H1 (cell line): ENCODE data around the gene RHEB. TPM values are rescaled to one million over a fixed set of nuclear protein-coding genes. Genes with fewer than 3 reads are reported as not detected.
A peak's percentile ranks its signal among the peaks of the same experiment; 100 is the strongest.

Source experiments
- CTCF ChIA-PET: fragments of 300-600 bp; sonication (Branson Sonifier 250); formaldehyde crosslinking; loops from one replicate; lab custom pipeline; 2021; ENCODE audit not compliant: partially characterized antibody; lab: Charles Lee
- POLR2A ChIA-PET: fragments of 300-600 bp; sonication (Branson Sonifier 250); formaldehyde crosslinking; loops from one replicate; lab custom pipeline; 2021; ENCODE audit warnings: inconsistent platforms; ENCODE audit not compliant: partially characterized antibody; lab: Charles Lee
- DNase-seq, 2 experiments: peaks; one replicate each; pipeline versions ENCODE4 v3.0.0 to v3.0.0-alpha.2; 2010 to 2022; ENCODE audit warnings: low spot score in 2 of 2, low read depth in 1 of 2, mixed read lengths in 1 of 2
- FAIRE-seq: peaks from 2 replicates; lab custom pipeline; 2011; peaks lifted over from hg19 to GRCh38; lab: Jason Lieb, UNC
- H2AFZ ChIP-seq: 2 replicates; pipeline ENCODE4 v1.8.1; 2012; ENCODE audit warnings: low read length, inconsistent platforms
- H2AK5ac ChIP-seq: 2 replicates; pipeline ENCODE4 v1.6.1; 2013; ENCODE audit warnings: low read depth, low read length
- H2BK120ac ChIP-seq: replicated peaks from 2 replicates; pipeline ENCODE3; 2013; ENCODE audit warnings: low read depth, low read length, inconsistent platforms
- H2BK12ac ChIP-seq: 2 replicates; pipeline ENCODE4 v1.6.1; 2013; ENCODE audit warnings: low read depth, low read length
- H2BK15ac ChIP-seq: 2 replicates; pipeline ENCODE4 v1.6.1; 2013; ENCODE audit warnings: low read length
- H2BK20ac ChIP-seq: 2 replicates; pipeline ENCODE4 v1.6.1; 2013; ENCODE audit warnings: low read length
- H2BK5ac ChIP-seq: 2 replicates; pipeline ENCODE4 v1.6.1; 2013; ENCODE audit warnings: low read depth, low read length
- H3K14ac ChIP-seq: 2 replicates; pipeline ENCODE4 v1.6.1; 2013; ENCODE audit warnings: inconsistent platforms; ENCODE audit not compliant: insufficient read length
- H3K18ac ChIP-seq: 2 replicates; pipeline ENCODE4 v1.6.1; 2013; ENCODE audit warnings: low read length; ENCODE audit errors: extremely low read depth
- H3K23ac ChIP-seq: 2 replicates; pipeline ENCODE4 v1.6.1; 2013; ENCODE audit warnings: inconsistent platforms; ENCODE audit not compliant: insufficient read length
- H3K23me2 ChIP-seq: 2 replicates; pipeline ENCODE4 v1.6.1; 2013; ENCODE audit warnings: low read depth, low read length
- H3K27ac ChIP-seq: 2 replicates; pipeline ENCODE4 v1.6.1; 2011; ENCODE audit warnings: low read depth, low read length, inconsistent platforms
- H3K27me3 ChIP-seq, 4 experiments: replicated peaks in 1 of 4; 1 replicate in 1 of 4; 2 replicates in 3 of 4; pipeline versions ENCODE4 v1.6.1 to v1.8.1; 2011 to 2013; ENCODE audit warnings: low read length in 3 of 4, mild to moderate bottlenecking in 3 of 4, inconsistent platforms in 2 of 4, mixed read lengths in 2 of 4, moderate library complexity in 1 of 4; ENCODE audit not compliant: control insufficient read depth in 3 of 4, insufficient read depth in 3 of 4; ENCODE audit errors: extremely low read depth in 1 of 4
- H3K36me3 ChIP-seq, 4 experiments: 2 replicates each; pipeline versions ENCODE4 v1.6.1 to v1.8.1; 2011 to 2013; ENCODE audit warnings: mild to moderate bottlenecking in 4 of 4, low read length in 3 of 4, moderate library complexity in 2 of 4, control low read depth in 1 of 4, inconsistent platforms in 1 of 4; ENCODE audit not compliant: insufficient read depth in 4 of 4, control insufficient read depth in 2 of 4
- H3K4ac ChIP-seq: replicated peaks from 2 replicates; pipeline ENCODE3; 2013; ENCODE audit warnings: low read length, low read depth, mixed read lengths, inconsistent platforms; ENCODE audit not compliant: insufficient read length
- H3K4me1 ChIP-seq, 4 experiments: replicated peaks in 1 of 4; 1 replicate in 1 of 4; 2 replicates in 3 of 4; pipeline versions ENCODE4 v1.6.1 to v1.8.1; 2011 to 2013; ENCODE audit warnings: low read length in 3 of 4, inconsistent platforms in 2 of 4, mixed read lengths in 1 of 4; ENCODE audit not compliant: insufficient read depth in 4 of 4, control insufficient read depth in 3 of 4
- H3K4me2 ChIP-seq, 2 experiments: 2 replicates each; pipeline versions ENCODE4 v1.6.1 to v1.8.1; 2011 to 2013; ENCODE audit warnings: low read depth in 2 of 2, low read length in 2 of 2, control low read depth in 1 of 2, inconsistent platforms in 1 of 2, mild to moderate bottlenecking in 1 of 2; ENCODE audit not compliant: insufficient read depth in 1 of 2
- H3K4me3 ChIP-seq, 4 experiments: fragments of 200-600, 300-600 bp in 1 of 4; sonication (generic), shearing (Covaris generic), sonication (Bioruptor Twin) in 1 of 4; 2 replicates each; pipeline versions ENCODE4 v1.5.1 to v1.8.1; 2011 to 2016; ENCODE audit warnings: low read length in 4 of 4, low read depth in 3 of 4, control low read depth in 2 of 4, inconsistent platforms in 2 of 4, mild to moderate bottlenecking in 2 of 4, mixed read lengths in 1 of 4, moderate library complexity in 1 of 4; ENCODE audit not compliant: insufficient read depth in 2 of 4; ENCODE audit errors: extremely low read depth in 1 of 4
- H3K56ac ChIP-seq: replicated peaks from 2 replicates; pipeline ENCODE3; 2013; ENCODE audit warnings: low read depth, mild to moderate bottlenecking, mixed read lengths, low read length, inconsistent platforms; ENCODE audit not compliant: insufficient read length
- H3K79me1 ChIP-seq: 2 replicates; pipeline ENCODE4 v1.6.1; 2013; ENCODE audit warnings: low read depth, low read length, control low read depth
- H3K79me2 ChIP-seq, 2 experiments: 2 replicates each; pipeline versions ENCODE4 v1.6.1 to v1.8.1; 2012 to 2013; ENCODE audit warnings: low read length in 2 of 2, mild to moderate bottlenecking in 2 of 2, inconsistent platforms in 1 of 2; ENCODE audit not compliant: insufficient read depth in 2 of 2, control insufficient read depth in 1 of 2
- H3K9ac ChIP-seq, 4 experiments: replicated peaks in 1 of 4; 1 replicate in 1 of 4; 2 replicates in 3 of 4; pipeline versions ENCODE4 v1.6.1 to v1.8.1; 2011 to 2013; ENCODE audit warnings: low read depth in 3 of 4, low read length in 3 of 4, control low read depth in 2 of 4, mild to moderate bottlenecking in 2 of 4, moderate library complexity in 2 of 4, inconsistent platforms in 1 of 4; ENCODE audit errors: extremely low read depth in 1 of 4
- H3K9me3 ChIP-seq, 2 experiments: 2 replicates each; pipeline versions ENCODE4 v1.6.1 to v1.8.1; 2012 to 2013; ENCODE audit warnings: mild to moderate bottlenecking in 2 of 2, moderate library complexity in 2 of 2, control low read depth in 1 of 2, inconsistent platforms in 1 of 2, low read depth in 1 of 2, low read length in 1 of 2, mixed read lengths in 1 of 2; ENCODE audit not compliant: insufficient read depth in 2 of 2
- H4K20me1 ChIP-seq, 2 experiments: replicated peaks in 1 of 2; 2 replicates each; pipeline versions ENCODE3 to v1.8.1; 2011 to 2013; ENCODE audit warnings: inconsistent platforms in 2 of 2, low read length in 2 of 2, mild to moderate bottlenecking in 1 of 2; ENCODE audit not compliant: insufficient read depth in 2 of 2, control insufficient read depth in 1 of 2
- H4K5ac ChIP-seq: 2 replicates; pipeline ENCODE4 v1.6.1; 2013; ENCODE audit warnings: low read length, low read depth, mixed read lengths, inconsistent platforms; ENCODE audit not compliant: insufficient read length
- H4K8ac ChIP-seq: 2 replicates; pipeline ENCODE4 v1.8.0; 2013; ENCODE audit warnings: mild to moderate bottlenecking, moderate library complexity, low read length, inconsistent platforms; ENCODE audit not compliant: insufficient read depth; ENCODE audit errors: extremely low read depth
- H4K91ac ChIP-seq: replicated peaks from 2 replicates; pipeline ENCODE3; 2013; ENCODE audit warnings: low read length, mixed read lengths, inconsistent platforms; ENCODE audit not compliant: insufficient read length
- POLR2A ChIP-seq, 2 experiments: IDR thresholded peaks; 1 replicate in 1 of 2; 2 replicates in 1 of 2; pipeline ENCODE4 v1.6.1; 2011; ENCODE audit warnings: low read depth in 2 of 2, low read length in 2 of 2, mild to moderate bottlenecking in 2 of 2; ENCODE audit errors: control extremely low read depth in 1 of 2
- WGBS, 2 experiments: shearing (Covaris generic) in 1 of 2; methylation state at CpG; one replicate each; pipeline versions ENCODE4 v1.1.6 to v1.1.7; 2013 to 2015; ENCODE audit warnings: low lambda C conversion rate in 2 of 2, mixed read lengths in 2 of 2, inconsistent platforms in 1 of 2, low coverage in 1 of 2, missing lambda C conversion rate in 1 of 2; ENCODE audit not compliant: insufficient replicate concordance in 2 of 2, insufficient coverage in 1 of 2, insufficient read length in 1 of 2; ENCODE audit errors: extremely low coverage in 1 of 2, missing lambda C conversion rate in 1 of 2; 5-methylcytosine and 5-hydroxymethylcytosine counted together
- polyA plus RNA-seq, 7 experiments: library from polyadenylated mRNA; depleted of rRNA in 3 of 7; stranded (reverse) in 5 of 7; unstranded in 2 of 7; fragments of >200 nt in 5 of 7; fragments of 200-250 nt in 2 of 7; gene quantifications; 1 replicate in 5 of 7; 2 replicates in 1 of 7; 4 replicates in 1 of 7; pipeline versions ENCODE4 v1.2.1 to v1.2.3, GENCODE V29; 2011 to 2013; ENCODE audit warnings: missing spikeins in 2 of 7, mixed read lengths in 2 of 7
- total RNA-seq: library from RNA; stranded (reverse); fragmentation: NEBNext Ultra II Directional; extraction: Animal tissue kit (Norgen Biotek cat#: 25700); gene quantifications from 2 replicates; pipeline ENCODE4 v1.2.1, GENCODE V29; 2021
- TF ChIP-seq, protein P1 (sequence below): IDR thresholded peaks from 2 replicates; pipeline ENCODE4 v1.6.1; 2011; ENCODE audit warnings: low read depth, mild to moderate bottlenecking, low read length; ENCODE audit not compliant: insufficient read depth

RHEB gene
- total and polyA plus RNA-seq, 2 of the 8 experiments (the other 6 are each of a cell fraction or from before 2014, with no cell fraction given), result 60.8 to 132 TPM

DNA sequence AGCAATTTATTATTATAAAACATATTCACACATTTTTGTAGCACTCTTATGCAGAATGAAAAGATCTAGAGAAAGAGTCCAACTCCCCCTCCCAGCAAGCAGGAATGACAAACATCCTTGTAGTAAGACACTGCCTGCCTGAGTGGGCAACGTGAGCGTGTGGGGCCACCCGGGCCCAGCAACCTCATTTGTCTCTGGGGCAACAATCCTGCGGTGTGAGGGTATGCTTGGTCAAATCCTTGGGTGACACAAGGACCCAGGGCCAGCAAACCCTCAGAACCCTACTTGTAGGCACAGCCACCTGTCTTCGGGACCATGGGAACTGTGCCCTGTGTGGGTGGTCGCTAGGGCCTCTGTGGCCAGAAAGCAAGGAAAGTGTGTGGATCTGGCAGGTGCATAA, 10.7 kb downstream of the RHEB start:
- H3K27me3 ChIP-seq, result no peaks in the 10 kb centered on the region
- H3K27ac ChIP-seq, result 0 out of 2 replicates have a peak overlapping the region, but pooled peaks have one; percentile 4
- ChIA-PET CTCF (interaction anchor here (0.7 to 2.4 kb wide), 9 partner anchors 9 to 123 kb away, joined by 3 to 14 read pairs (median 4); no protein-coding TSS in a partner anchor), POLR2A (interaction anchor here (0.7 to 7.8 kb wide), 4 partner anchors 9 to 38 kb away, joined by 3 to 42 read pairs (median 4); partner anchors contain the start of gene RHEB)
- peak overlapping the region; percentile 21; the same call in 1 of the 2 replicates for H3K18ac ChIP-seq
- peaks cover 33 to 42% of the 10 kb centered on the region in 2 experiments for H4K20me1 ChIP-seq
- no peak overlapping the region for H2BK120ac ChIP-seq
- H3K9ac ChIP-seq, result no peak overlapping the region
- no peaks in the 10 kb centered on the region for H3K36me3 ChIP-seq
- FAIRE-seq (no peak), DNase-seq (no peak)
- peak overlapping the region; percentile 5 for H3K4ac ChIP-seq
- peaks cover 7% of the 10 kb centered on the region; the same call in 1 of the 2 replicates for H3K79me1 ChIP-seq
- no peak overlapping the region for H4K8ac ChIP-seq
- TF ChIP-seq POLR2A (IDR thresholded peaks at IDR 0.05; ENCODE audit: control extremely low read depth in 1 of 2, low read depth in 2 of 2, low read length in 2 of 2), result peak in 1 of 2 experiments; percentile 12; a peak in 1 of 3 replicates
- TF ChIP-seq, protein P1, sequence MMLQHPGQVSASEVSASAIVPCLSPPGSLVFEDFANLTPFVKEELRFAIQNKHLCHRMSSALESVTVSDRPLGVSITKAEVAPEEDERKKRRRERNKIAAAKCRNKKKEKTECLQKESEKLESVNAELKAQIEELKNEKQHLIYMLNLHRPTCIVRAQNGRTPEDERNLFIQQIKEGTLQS, result no peak
- H2BK15ac ChIP-seq, result no peak overlapping the region
- H3K4me3 ChIP-seq, result no peak overlapping the region
- no peak overlapping the region for H2AFZ ChIP-seq
- H2BK20ac ChIP-seq, result no peak overlapping the region
- no peak overlapping the region for H4K5ac ChIP-seq
- no peak overlapping the region; a peak in 1 of 4 replicates for H3K4me2 ChIP-seq
- no peak overlapping the region for H4K91ac ChIP-seq
- H2AK5ac ChIP-seq, result no peak overlapping the region
- H3K9me3 ChIP-seq, result no peaks in the 10 kb centered on the region
- H2BK5ac ChIP-seq, result no peak overlapping the region
- 84% methylated on average over 6 of the region's 6 CpGs; no CpG with 5 or more reads in 1 of the 2 experiments for WGBS, 2 experiments
- no peak overlapping the region for H3K23ac ChIP-seq
- H3K23me2 ChIP-seq, result no peaks in the 10 kb centered on the region
- peaks cover 7 to 21% (median 11%) of the 10 kb centered on the region in 4 experiments for H3K4me1 ChIP-seq
- H3K14ac ChIP-seq, result no peak overlapping the region
- H3K79me2 ChIP-seq, result peaks cover 41 to 100% of the 10 kb centered on the region in 2 experiments
- no peak overlapping the region for H2BK12ac ChIP-seq
- H3K56ac ChIP-seq, result no peak overlapping the region
